GM20000 (cell line): ENCODE results near the gene DDX10.

Experiments used
- DNase-seq: peaks from one replicate; pipeline ENCODE4 v3.0.0; 2012; ENCODE audit warnings: low spot score
- CTCF ChIP-seq: IDR thresholded peaks from 2 replicates; pipeline ENCODE4 v1.5.1; 2012; ENCODE audit warnings: mild to moderate bottlenecking, control low read depth; ENCODE audit errors: extremely low read depth, missing control alignments

DDX10 gene

GRCh38 chr11:108945341-108945740 is 280.5 kb downstream of the DDX10 start:
- TF ChIP-seq CTCF, result no peak
- DNase-seq, result no peak

- DNase-seq, result no peak
- no peak for TF ChIP-seq CTCF
These were observed 283.0 kb downstream of the DDX10 start for GRCh38 chr11:108947654-108948570.

- TF ChIP-seq CTCF, result no peak
- no peak for DNase-seq
These were observed 293.7 kb downstream of the DDX10 start for GRCh38 chr11:108958368-108959104.

GRCh38 chr11:108959105-108959761 is 294.4 kb downstream of the DDX10 start:
- no peak for TF ChIP-seq CTCF
- no peak for DNase-seq

- TF ChIP-seq CTCF, result no peak
- no peak for DNase-seq
These were observed 295.0 kb downstream of the DDX10 start for GRCh38 chr11:108959874-108960273.

- no peak for DNase-seq
These were observed 295.6 kb downstream of the DDX10 start for GRCh38 chr11:108960501-108960900.

More at GRCh38 chr11:108960501-108960900, 295.6 kb downstream of the DDX10 start:
- no peak for TF ChIP-seq CTCF
